Astrocyte (in vitro differentiated cells and primary cell): ENCODE data around the gene CAPNS1.

ENCODE experiments used
- EZH2 ChIP-seq: IDR thresholded peaks from 2 replicates; pipeline ENCODE4 v1.6.1; 2012; ENCODE audit warnings: mild to moderate bottlenecking, low read length, inconsistent platforms; ENCODE audit not compliant: insufficient read depth
- TF ChIP-seq, protein P1 (sequence below): IDR thresholded peaks from 2 replicates; pipeline ENCODE4 v1.5.1; 2011; ENCODE audit warnings: low read depth, mild to moderate bottlenecking, inconsistent platforms, low read length, moderate library complexity; ENCODE audit not compliant: insufficient read depth

DNA sequence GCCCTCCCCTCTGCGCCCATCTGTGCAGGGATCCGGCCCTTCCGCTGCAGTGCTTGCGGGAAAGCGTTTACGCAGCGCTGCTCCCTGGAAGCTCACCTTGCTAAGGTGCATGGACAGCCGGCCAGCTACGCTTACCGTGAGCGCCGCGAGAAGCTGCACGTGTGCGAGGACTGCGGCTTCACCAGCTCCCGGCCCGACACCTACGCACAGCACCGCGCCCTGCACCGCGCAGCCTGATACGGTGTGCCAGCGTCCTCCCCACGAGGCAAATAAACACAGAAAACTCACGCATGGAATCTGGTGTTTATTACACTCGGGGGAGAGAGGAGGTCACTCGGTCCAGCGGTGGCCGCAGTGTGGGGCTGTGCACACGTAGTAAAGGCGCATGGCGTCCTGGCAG lies 26.4 kb upstream of the CAPNS1 start:
- TF ChIP-seq, protein P1, sequence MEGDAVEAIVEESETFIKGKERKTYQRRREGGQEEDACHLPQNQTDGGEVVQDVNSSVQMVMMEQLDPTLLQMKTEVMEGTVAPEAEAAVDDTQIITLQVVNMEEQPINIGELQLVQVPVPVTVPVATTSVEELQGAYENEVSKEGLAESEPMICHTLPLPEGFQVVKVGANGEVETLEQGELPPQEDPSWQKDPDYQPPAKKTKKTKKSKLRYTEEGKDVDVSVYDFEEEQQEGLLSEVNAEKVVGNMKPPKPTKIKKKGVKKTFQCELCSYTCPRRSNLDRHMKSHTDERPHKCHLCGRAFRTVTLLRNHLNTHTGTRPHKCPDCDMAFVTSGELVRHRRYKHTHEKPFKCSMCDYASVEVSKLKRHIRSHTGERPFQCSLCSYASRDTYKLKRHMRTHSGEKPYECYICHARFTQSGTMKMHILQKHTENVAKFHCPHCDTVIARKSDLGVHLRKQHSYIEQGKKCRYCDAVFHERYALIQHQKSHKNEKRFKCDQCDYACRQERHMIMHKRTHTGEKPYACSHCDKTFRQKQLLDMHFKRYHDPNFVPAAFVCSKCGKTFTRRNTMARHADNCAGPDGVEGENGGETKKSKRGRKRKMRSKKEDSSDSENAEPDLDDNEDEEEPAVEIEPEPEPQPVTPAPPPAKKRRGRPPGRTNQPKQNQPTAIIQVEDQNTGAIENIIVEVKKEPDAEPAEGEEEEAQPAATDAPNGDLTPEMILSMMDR, result no peak
- no peak for TF ChIP-seq EZH2
